Endothelial cell of umbilical vein (primary cell): ENCODE measurements around the gene FBXO27. TPM values are rescaled to one million over a fixed set of nuclear protein-coding genes. Genes with fewer than 3 reads are reported as not detected.

ENCODE experiments used
- BruUV-seq: library from RNA; stranded (reverse); fragments of 400-500 nt; replicated peaks from 2 replicates; lab custom pipeline; 2021; lab: Mats Ljungman, UMichigan
- CTCF ChIA-PET: fragments of 300-600, 350-600 bp; sonication (Branson Sonifier 250); formaldehyde crosslinking; loops from one replicate; lab custom pipeline; 2021; ENCODE audit warnings: antibody characterized with exemption, inconsistent platforms; lab: Charles Lee
- POLR2A ChIA-PET: fragments of 300-600, 350-600 bp; sonication (Branson Sonifier 250); formaldehyde crosslinking; loops from one replicate; lab custom pipeline; 2021; ENCODE audit warnings: antibody characterized with exemption, inconsistent platforms; lab: Charles Lee
- DNase-seq: peaks from one replicate; pipeline ENCODE4 v3.0.0-alpha.2; 2011; ENCODE audit warnings: low read depth, low spot score
- FAIRE-seq: peaks from 2 replicates; lab custom pipeline; 2011; peaks lifted over from hg19 to GRCh38; lab: Jason Lieb, UNC
- H2AFZ ChIP-seq: 2 replicates; pipeline ENCODE4 v1.6.0; 2012; ENCODE audit warnings: low read depth, low read length, control low read depth, inconsistent platforms
- H3K27ac ChIP-seq: 2 replicates; pipeline ENCODE4 v1.5.1; 2011; ENCODE audit warnings: low read depth, mild to moderate bottlenecking, control low read depth, low read length, moderate library complexity; ENCODE audit not compliant: insufficient read depth
- H3K27me3 ChIP-seq, 2 experiments: 2 replicates each; pipeline versions ENCODE4 v1.6.0 to v1.6.1; 2011; ENCODE audit warnings: low read length in 2 of 2, mixed read lengths in 1 of 2; ENCODE audit not compliant: control insufficient read depth in 2 of 2, insufficient read depth in 2 of 2
- H3K36me3 ChIP-seq, 2 experiments: 2 replicates in 1 of 2; 3 replicates in 1 of 2; pipeline ENCODE4 v1.5.1; 2011; ENCODE audit warnings: low read length in 2 of 2, mild to moderate bottlenecking in 1 of 2, moderate library complexity in 1 of 2; ENCODE audit not compliant: control insufficient read depth in 2 of 2, insufficient read depth in 2 of 2; ENCODE audit errors: extremely low read depth in 1 of 2
- H3K4me1 ChIP-seq: 3 replicates; pipeline ENCODE4 v1.5.1; 2011; ENCODE audit warnings: mild to moderate bottlenecking, low read length; ENCODE audit not compliant: control insufficient read depth, insufficient read depth; ENCODE audit errors: extremely low read depth
- H3K4me2 ChIP-seq: 2 replicates; pipeline ENCODE4 v1.6.1; 2011; ENCODE audit warnings: low read length, control low read depth, mixed read lengths; ENCODE audit not compliant: insufficient read depth
- H3K4me3 ChIP-seq, 3 experiments: fragments of 200-600 bp in 1 of 3; sonication (generic), shearing (Covaris generic) in 1 of 3; replicated peaks in 1 of 3; 2 replicates each; pipeline ENCODE4 v1.5.1; 2011 to 2016; ENCODE audit warnings: control low read depth in 3 of 3, low read length in 3 of 3, mild to moderate bottlenecking in 2 of 3, inconsistent platforms in 1 of 3, low read depth in 1 of 3, moderate library complexity in 1 of 3; ENCODE audit not compliant: insufficient read depth in 1 of 3
- H3K79me2 ChIP-seq: 2 replicates; pipeline ENCODE4 v1.6.0; 2012; ENCODE audit warnings: low read length, inconsistent platforms; ENCODE audit not compliant: control insufficient read depth, insufficient read depth
- H3K9ac ChIP-seq: replicated peaks from 2 replicates; pipeline ENCODE3; 2011; ENCODE audit warnings: low read length, control low read depth; ENCODE audit not compliant: insufficient read depth; ENCODE audit errors: extremely low read depth
- H3K9me1 ChIP-seq: replicated peaks from 3 replicates; pipeline ENCODE4 v1.6.0; 2011; ENCODE audit warnings: mild to moderate bottlenecking, low read length; ENCODE audit not compliant: control insufficient read depth, insufficient read depth; ENCODE audit errors: extremely low read depth
- H3K9me3 ChIP-seq: replicated peaks from 2 replicates; pipeline ENCODE4 v1.5.1; 2012; ENCODE audit warnings: low read length, inconsistent platforms; ENCODE audit not compliant: control insufficient read depth, insufficient read depth
- H4K20me1 ChIP-seq: replicated peaks from 2 replicates; pipeline ENCODE3; 2011; ENCODE audit warnings: mild to moderate bottlenecking, low read length; ENCODE audit not compliant: control insufficient read depth, insufficient read depth; ENCODE audit errors: extremely low read depth
- CTCF ChIP-seq, 2 donors: IDR thresholded peaks; 1 replicate in 1 of 2; 2 replicates in 1 of 2; pipeline ENCODE4 v1.5.1; 2011; ENCODE audit warnings: low read length in 2 of 2, mild to moderate bottlenecking in 2 of 2, moderate library complexity in 2 of 2, control low read depth in 1 of 2, inconsistent platforms in 1 of 2, low read depth in 1 of 2; ENCODE audit not compliant: insufficient read depth in 1 of 2; ENCODE audit errors: extremely low read depth in 1 of 2
- EZH2 ChIP-seq: IDR thresholded peaks from 2 replicates; pipeline ENCODE4 v1.6.1; 2012; ENCODE audit warnings: borderline replicate concordance, low read depth, mild to moderate bottlenecking, moderate library complexity, low read length, inconsistent platforms; ENCODE audit not compliant: severe bottlenecking
- FOS ChIP-seq: IDR thresholded peaks from 2 replicates; pipeline ENCODE4 v1.6.1; 2011; ENCODE audit warnings: mild to moderate bottlenecking, low read length, moderate library complexity, borderline replicate concordance; ENCODE audit not compliant: insufficient read depth
- GATA2 ChIP-seq: IDR thresholded peaks from 2 replicates; pipeline ENCODE4 v1.7.0; 2011; ENCODE audit warnings: low read depth, mild to moderate bottlenecking, moderate library complexity, mixed read lengths, low read length; ENCODE audit not compliant: insufficient read length, insufficient read depth
- JUN ChIP-seq: IDR thresholded peaks from 2 replicates; pipeline ENCODE4 v1.6.1; 2011; ENCODE audit warnings: borderline replicate concordance, low read depth; ENCODE audit not compliant: insufficient read length, insufficient read depth
- MAX ChIP-seq: IDR thresholded peaks from 2 replicates; pipeline ENCODE4 v1.6.1; 2011; ENCODE audit not compliant: insufficient read depth, insufficient read length
- MYC ChIP-seq: IDR thresholded peaks from one replicate; pipeline ENCODE4 v1.6.1; 2011; ENCODE audit warnings: mild to moderate bottlenecking, low read depth, low read length
- POLR2A ChIP-seq: IDR thresholded peaks from 2 replicates; pipeline ENCODE4 v1.6.1; 2012; ENCODE audit warnings: low read depth, mild to moderate bottlenecking, control low read depth, low read length
- POLR2AphosphoS5 ChIP-seq: IDR thresholded peaks from 2 replicates; pipeline ENCODE4 v1.6.1; 2012; ENCODE audit warnings: low read depth, mild to moderate bottlenecking, control low read depth, low read length, moderate library complexity; ENCODE audit not compliant: insufficient read depth
- dilution Hi-C: fragments of 300-500 bp; cut with MboI; formaldehyde crosslinking; loops from one replicate; pipeline ENCODE4 v1.15.0; 2019; ENCODE audit warnings: low sequenced_read_pairs; ENCODE audit not compliant: extremely low pct_ligation_motif_present
- intact Hi-C: fragments of 100-400 bp; cut with micrococcal nuclease; formaldehyde crosslinking; loops from one replicate; pipeline ENCODE4 v1.10.0; 2022
- polyA plus RNA-seq, 4 experiments: library from polyadenylated mRNA; depleted of rRNA in 3 of 4; stranded (reverse) in 3 of 4; unstranded in 1 of 4; fragments of >200 nt; gene quantifications; 2 replicates each; pipeline versions ENCODE4 v1.2.1 to v1.2.3, GENCODE V29; 2011 to 2012; ENCODE audit warnings: missing spikeins in 1 of 4
- total RNA-seq: library from RNA; stranded (reverse); gene quantifications from 2 replicates; pipeline ENCODE4 v1.2.3, GENCODE V29; 2021

FBXO27 gene
- total and polyA plus RNA-seq, 2 donors (not counting 3 experiments of a cell fraction or from before 2014, with no cell fraction given), result 3.5 to 4.2 TPM

- Histone ChIP-seq H3K79me2 (no peaks in the 10 kb centered on the region), H3K4me3 (no peak overlapping the region), H3K9ac (no peak overlapping the region), H4K20me1 (no peaks in the 10 kb centered on the region), H3K27ac (no peak overlapping the region), H3K9me3 (no peaks in the 10 kb centered on the region), H3K4me1 (no peaks in the 10 kb centered on the region), H3K9me1 (no peaks in the 10 kb centered on the region), H2AFZ (no peak overlapping the region), H3K27me3 (peaks cover 0 to 1% of the 10 kb centered on the region in 2 experiments), H3K4me2 (no peak overlapping the region), H3K36me3 (no peaks in the 10 kb centered on the region)
- BruUV-seq, result no TSS peak
- TF ChIP-seq POLR2A, result no peak
- no peak for TF ChIP-seq EZH2
- intact Hi-C loops (no loop called here), dilution Hi-C loops (no loop called here)
- peak; percentile 15 for FAIRE-seq
- CTCF ChIA-PET, result no interaction called here
- POLR2A ChIA-PET, result interaction anchor here (0.6 to 0.7 kb wide), 2 partner anchors 14 to 91 kb away, joined by 3 to 7 read pairs; no protein-coding TSS in a partner anchor
- DNase-seq, result no peak
Observed at GRCh38 chr19:39046037-39046821, 13.9 kb upstream of the FBXO27 start.

- intact Hi-C loops, result no loop called here
- no peak overlapping the region for H3K27ac ChIP-seq
- no peaks in the 10 kb centered on the region for H3K9me3 ChIP-seq
- H3K4me3 ChIP-seq, result no peak overlapping the region
- POLR2A ChIA-PET, result no interaction called here
- H3K27me3 ChIP-seq, result peaks cover 0 to 1% of the 10 kb centered on the region in 2 experiments
- H3K9me1 ChIP-seq, result no peaks in the 10 kb centered on the region
- DNase-seq, result no peak
- no peak overlapping the region for H3K9ac ChIP-seq
- H3K4me2 ChIP-seq, result no peak overlapping the region
- no peak overlapping the region for H2AFZ ChIP-seq
- dilution Hi-C loops, result no loop called here
- FAIRE-seq, result no peak
- BruUV-seq, result no TSS peak
- H3K79me2 ChIP-seq, result no peaks in the 10 kb centered on the region
- no peaks in the 10 kb centered on the region for H3K4me1 ChIP-seq
- TF ChIP-seq POLR2AphosphoS5 (no peak), MYC (no peak), EZH2 (no peak), JUN (no peak), GATA2 (no peak), POLR2A (no peak), CTCF (IDR thresholded peaks at IDR 0.05; ENCODE audit: extremely low read depth in 1 of 2, insufficient read depth in 1 of 2, low read depth in 1 of 2, low read length in 2 of 2) (no peak), FOS (no peak), MAX (no peak)
- H3K36me3 ChIP-seq, result no peaks in the 10 kb centered on the region
- CTCF ChIA-PET, result no interaction called here
- H4K20me1 ChIP-seq, result no peaks in the 10 kb centered on the region
Observed at GRCh38 chr19:39045506-39045905, 13.2 kb upstream of the FBXO27 start.
